Calu3 (cell line): ENCODE data around the gene DENND5B. TPM values are rescaled to one million over a fixed set of nuclear protein-coding genes. Genes with fewer than 3 reads are reported as not detected.

Source experiments
- BruUV-seq: library from RNA; stranded (reverse); fragments of 400-500 nt; replicated peaks from 2 replicates; lab custom pipeline; 2021; lab: Mats Ljungman, UMichigan
- CTCF ChIA-PET: fragments of 300-600 bp; sonication (Branson Sonifier 250); formaldehyde crosslinking; loops from one replicate; lab custom pipeline; 2022; ENCODE audit warnings: antibody characterized with exemption; lab: Charles Lee
- DNase-seq: peaks from one replicate; pipeline ENCODE4 v3.0.0; 2022
- H3K27ac Mint-ChIP-seq: one replicate; pipeline ENCODE4 v1.8.0; 2022; ENCODE audit warnings: mixed read lengths; ENCODE audit not compliant: unreplicated experiment
- H3K27me3 Mint-ChIP-seq: one replicate; pipeline ENCODE4 v1.8.0; 2022; ENCODE audit warnings: mixed read lengths; ENCODE audit not compliant: unreplicated experiment
- H3K36me3 Mint-ChIP-seq: one replicate; pipeline ENCODE4 v1.8.0; 2022; ENCODE audit warnings: mild to moderate bottlenecking, moderate library complexity, mixed read lengths; ENCODE audit not compliant: insufficient read depth, unreplicated experiment
- H3K4me1 Mint-ChIP-seq: one replicate; pipeline ENCODE4 v1.8.0; 2022; ENCODE audit warnings: mild to moderate bottlenecking, low read depth, mixed read lengths; ENCODE audit not compliant: unreplicated experiment
- H3K4me3 Mint-ChIP-seq: one replicate; pipeline ENCODE4 v1.8.0; 2022; ENCODE audit warnings: mild to moderate bottlenecking, low read depth, moderate library complexity, mixed read lengths; ENCODE audit not compliant: unreplicated experiment
- H3K9me3 Mint-ChIP-seq: one replicate; pipeline ENCODE4 v1.8.0; 2022; ENCODE audit warnings: low read depth, mixed read lengths; ENCODE audit not compliant: unreplicated experiment
- CTCF ChIP-seq: fragments of 200-600 bp; IDR thresholded peaks from one replicate; pipeline ENCODE4 v1.8.0; 2022; ENCODE audit warnings: antibody characterized with exemption; ENCODE audit not compliant: unreplicated experiment
- intact Hi-C: fragments of 100-400 bp; cut with micrococcal nuclease; formaldehyde crosslinking; loops from one replicate; pipeline ENCODE4 v1.10.0; 2022; ENCODE audit not compliant: unreplicated experiment
- total RNA-seq: library from RNA; stranded (reverse); gene quantifications from 2 replicates; pipeline ENCODE4 v1.2.3, GENCODE V29; 2022

The DENND5B gene
- total RNA-seq, 1 experiment from 2014 or later = 10.2 TPM

- peak overlapping the region; percentile 79 for H3K27ac Mint-ChIP-seq
- H3K9me3 Mint-ChIP-seq = peaks cover 3% of the 10 kb centered on the region
- intact Hi-C loops = loop anchor here (5.0 to 10.0 kb wide), 3 partner anchors 75 to 118 kb away; no protein-coding TSS in a partner anchor
- CTCF ChIA-PET = interaction anchor here (1.0 kb wide), 1 partner anchor 187 kb away, joined by 3 read pairs; no protein-coding TSS in a partner anchor
- peaks cover 24% of the 10 kb centered on the region for H3K4me1 Mint-ChIP-seq
- peak overlapping the region; percentile 93 for H3K4me3 Mint-ChIP-seq
- TF ChIP-seq CTCF = no peak
- no peaks in the 10 kb centered on the region for H3K27me3 Mint-ChIP-seq
- BruUV-seq = no TSS peak
- DNase-seq = peak; percentile 65
- peaks cover 26% of the 10 kb centered on the region for H3K36me3 Mint-ChIP-seq
Observed at GRCh38 chr12:31589904-31590641, 863 bp downstream of the DENND5B start.

GRCh38 chr12:31589598-31589903 is 1.4 kb downstream of the DENND5B start:
- peaks cover 3% of the 10 kb centered on the region for H3K9me3 Mint-ChIP-seq
- H3K27ac Mint-ChIP-seq = peak overlapping the region; percentile 79
- peaks cover 26% of the 10 kb centered on the region for H3K36me3 Mint-ChIP-seq
- H3K27me3 Mint-ChIP-seq = no peaks in the 10 kb centered on the region
- TSS peak; percentile 38 for BruUV-seq
- no peak for TF ChIP-seq CTCF
- peaks cover 24% of the 10 kb centered on the region for H3K4me1 Mint-ChIP-seq
- intact Hi-C loops = loop anchor here (10.0 kb wide), 1 partner anchor 75 kb away; no protein-coding TSS in a partner anchor
- DNase-seq = no peak
- CTCF ChIA-PET = no interaction called here
- peak overlapping the region; percentile 93 for H3K4me3 Mint-ChIP-seq

- no peak for DNase-seq
- H3K27me3 Mint-ChIP-seq = no peaks in the 10 kb centered on the region
- CTCF ChIA-PET = no interaction called here
- H3K4me3 Mint-ChIP-seq = peak overlapping the region; percentile 93
- peak overlapping the region; percentile 79 for H3K27ac Mint-ChIP-seq
- BruUV-seq = no TSS peak
- H3K9me3 Mint-ChIP-seq = peaks cover 3% of the 10 kb centered on the region
- peaks cover 24% of the 10 kb centered on the region for H3K4me1 Mint-ChIP-seq
- intact Hi-C loops = loop anchor here (10.0 kb wide), 1 partner anchor 74 kb away; no protein-coding TSS in a partner anchor
- TF ChIP-seq CTCF = no peak
- peaks cover 26% of the 10 kb centered on the region for H3K36me3 Mint-ChIP-seq
Observed at GRCh38 chr12:31588976-31589375, 2.0 kb downstream of the DENND5B start.

- DNase-seq = no peak
- Mint-ChIP-seq H3K4me3 (no peak overlapping the region), H3K36me3 (peaks cover 24% of the 10 kb centered on the region), H3K9me3 (peaks cover 3% of the 10 kb centered on the region), H3K27me3 (no peaks in the 10 kb centered on the region), H3K27ac (no peak overlapping the region), H3K4me1 (peaks cover 19% of the 10 kb centered on the region)
- TF ChIP-seq CTCF = no peak
- intact Hi-C loops = loop anchor here (10.0 kb wide), 1 partner anchor 72 kb away; no protein-coding TSS in a partner anchor
- BruUV-seq = no TSS peak
- CTCF ChIA-PET = no interaction called here
Observed at GRCh38 chr12:31586728-31587127, 4.2 kb downstream of the DENND5B start.
